HK-2 (cell line): ENCODE measurements around the gene CTNNA1.
"Not testable (repeated sequence)": the region's sequence is repeated elsewhere in the genome, so short reads cannot be mapped to it uniquely, and the experiment has no call there.

Experiments
- DNase-seq: peaks from one replicate; pipeline ENCODE4 v3.0.0-alpha.2; 2018; ENCODE audit not compliant: unreplicated experiment

Gene CTNNA1

GRCh38 chr5:138815529-138815928, 62.3 kb downstream of the CTNNA1 start:
- no peak for DNase-seq

DNA sequence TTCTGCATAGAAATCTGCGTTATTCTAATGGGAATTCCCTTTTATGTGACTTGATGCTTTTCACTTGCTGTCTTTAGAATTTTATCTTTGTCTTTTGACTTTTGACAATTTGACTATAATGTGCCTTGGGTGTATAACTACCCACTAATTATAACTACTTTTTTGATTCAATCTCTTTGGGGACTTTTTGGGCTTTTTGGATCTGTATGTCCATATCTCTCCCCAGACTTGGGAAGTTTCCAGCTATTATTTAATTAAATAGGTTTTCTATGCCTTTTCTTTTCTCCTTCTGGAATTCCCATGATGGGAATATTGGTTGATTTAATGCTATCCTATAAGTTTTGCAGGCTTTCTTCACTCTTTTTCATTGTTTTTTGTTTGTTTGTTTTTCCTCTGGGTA, 64.0 kb downstream of the CTNNA1 start:
- no peak for DNase-seq

DNA sequence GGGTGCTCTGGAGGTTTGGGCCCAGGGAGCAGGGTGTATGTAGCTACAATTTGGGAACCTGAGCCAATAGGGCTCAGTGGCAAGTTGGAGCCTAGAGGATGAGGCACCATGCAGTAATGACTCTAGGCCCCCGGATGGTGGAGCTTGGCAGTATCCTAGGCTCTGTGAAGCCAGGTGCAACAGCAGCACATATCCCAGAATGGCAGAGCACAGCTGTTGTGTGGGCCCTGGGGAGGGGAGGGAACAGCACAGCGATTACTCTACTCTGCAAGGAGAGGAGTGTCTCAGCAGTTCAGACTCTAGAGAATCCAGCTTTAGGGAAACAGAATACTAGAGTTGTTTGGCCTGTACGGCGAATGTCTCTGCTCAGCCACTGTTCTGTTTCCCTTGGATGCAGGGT, 65.9 kb downstream of the CTNNA1 start:
- DNase-seq = no peak

- DNase-seq = no peak
Measured at GRCh38 chr5:138820695-138821094, 67.5 kb downstream of the CTNNA1 start.

DNA sequence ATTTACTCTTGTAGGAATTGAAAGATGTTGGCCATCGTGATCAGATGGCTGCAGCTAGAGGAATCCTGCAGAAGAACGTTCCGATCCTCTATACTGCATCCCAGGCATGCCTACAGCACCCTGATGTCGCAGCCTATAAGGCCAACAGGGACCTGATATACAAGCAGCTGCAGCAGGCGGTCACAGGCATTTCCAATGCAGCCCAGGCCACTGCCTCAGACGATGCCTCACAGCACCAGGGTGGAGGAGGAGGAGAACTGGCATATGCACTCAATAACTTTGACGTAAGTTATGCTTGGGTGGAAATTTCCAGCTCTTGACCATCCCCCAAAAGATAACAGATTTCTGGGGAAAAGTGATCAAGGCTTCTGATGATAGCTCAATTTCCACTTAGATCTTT, 71.3 kb downstream of the CTNNA1 start:
- DNase-seq = no peak

- DNase-seq = no peak
Measured at GRCh38 chr5:138824924-138825863, 72.0 kb downstream of the CTNNA1 start.

DNA sequence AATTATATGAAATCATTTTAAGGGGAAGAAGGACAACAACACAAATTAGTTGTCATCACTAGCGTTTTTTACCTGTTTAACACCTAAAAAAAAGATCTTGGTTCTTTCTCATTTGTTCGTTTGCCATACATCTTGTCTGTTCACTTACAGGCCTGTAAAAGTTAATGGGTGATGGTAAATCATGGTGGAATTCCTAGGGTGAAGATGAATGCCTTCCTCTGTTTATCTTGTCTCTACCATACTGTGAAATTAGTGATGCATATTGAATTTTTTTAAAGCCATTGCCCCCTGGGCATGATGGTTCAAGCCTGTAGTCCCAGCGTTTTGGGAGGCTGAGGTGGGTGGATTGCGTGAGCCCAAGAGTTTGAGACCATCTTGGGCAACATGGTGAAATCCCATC, 75.3 kb downstream of the CTNNA1 start:
- DNase-seq = no peak

GRCh38 chr5:138829341-138829740, 76.1 kb downstream of the CTNNA1 start:
- DNase-seq = no peak

DNA sequence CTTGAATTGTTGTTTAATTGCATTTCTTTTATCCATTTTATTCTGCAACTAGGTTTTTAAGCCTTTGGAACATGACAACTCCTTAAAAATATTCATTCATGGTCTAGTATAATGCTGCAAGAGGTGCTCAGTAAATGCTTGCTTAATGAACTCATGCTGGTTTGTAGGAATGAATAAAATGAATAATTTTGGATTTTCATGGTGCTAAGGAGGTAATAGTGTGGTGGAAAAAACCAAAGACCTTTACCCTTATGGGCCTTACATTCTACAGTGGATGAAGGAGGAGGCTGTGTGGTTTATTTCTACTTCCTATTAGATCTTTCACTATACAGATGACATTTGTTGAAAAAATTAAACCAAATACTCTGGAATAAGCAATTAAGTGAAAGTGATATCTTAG, 78.5 kb downstream of the CTNNA1 start:
- DNase-seq = no peak

GRCh38 chr5:138832218-138832617, 79.0 kb downstream of the CTNNA1 start:
- no peak for DNase-seq

DNA sequence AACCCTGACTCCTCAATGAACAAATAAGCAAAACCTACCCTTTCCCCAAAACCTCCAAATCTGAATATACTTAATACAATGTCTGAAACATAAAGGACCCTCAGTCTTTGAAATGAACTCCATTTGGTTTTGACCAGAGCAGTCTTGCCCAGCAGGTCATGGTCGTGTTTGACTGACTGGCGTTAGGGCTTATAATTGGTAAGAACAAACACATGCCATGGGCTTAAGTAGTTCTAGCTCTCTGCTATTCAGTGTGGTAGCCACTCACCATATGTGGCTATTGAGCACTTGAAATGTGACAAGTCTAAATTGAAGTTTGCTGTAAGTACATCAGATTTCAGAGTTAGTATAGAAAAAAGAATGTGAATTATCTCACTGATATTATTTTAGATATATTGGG, 79.9 kb downstream of the CTNNA1 start:
- no peak for DNase-seq

DNA sequence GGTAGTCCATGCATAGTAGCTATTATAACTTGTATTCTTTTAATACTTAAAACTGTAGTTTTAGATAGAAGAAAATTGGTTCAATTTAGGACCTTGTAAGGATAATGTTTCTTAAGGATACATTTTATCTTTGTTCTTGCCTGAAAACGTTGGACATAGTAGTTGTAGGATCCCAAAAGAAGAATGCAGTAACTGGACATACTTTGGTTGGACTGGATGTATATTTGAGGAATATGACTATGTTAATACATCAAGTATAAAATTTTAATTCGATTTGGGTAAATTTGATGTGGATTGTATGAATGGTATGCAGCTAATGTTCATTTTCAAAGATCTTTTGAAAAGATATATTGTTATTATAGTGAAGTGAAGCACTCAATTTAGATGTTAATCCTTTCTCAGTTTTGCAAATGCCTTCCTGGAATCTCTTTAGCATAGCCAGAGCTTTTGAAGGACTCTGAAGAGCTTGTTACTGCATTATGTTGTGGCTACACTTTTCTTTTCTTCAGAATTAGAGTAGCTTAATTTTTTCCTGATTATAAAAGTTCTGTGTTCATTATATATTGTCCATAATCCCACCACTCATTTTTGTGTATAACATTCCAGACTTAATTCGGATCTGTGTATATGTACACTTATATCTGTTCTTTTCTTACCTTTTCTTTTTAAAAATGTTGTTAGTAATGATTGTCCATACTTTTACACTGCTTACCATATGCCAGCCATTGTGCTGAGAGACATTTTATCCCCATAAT, 80.7 kb downstream of the CTNNA1 start:
- no peak for DNase-seq

DNA sequence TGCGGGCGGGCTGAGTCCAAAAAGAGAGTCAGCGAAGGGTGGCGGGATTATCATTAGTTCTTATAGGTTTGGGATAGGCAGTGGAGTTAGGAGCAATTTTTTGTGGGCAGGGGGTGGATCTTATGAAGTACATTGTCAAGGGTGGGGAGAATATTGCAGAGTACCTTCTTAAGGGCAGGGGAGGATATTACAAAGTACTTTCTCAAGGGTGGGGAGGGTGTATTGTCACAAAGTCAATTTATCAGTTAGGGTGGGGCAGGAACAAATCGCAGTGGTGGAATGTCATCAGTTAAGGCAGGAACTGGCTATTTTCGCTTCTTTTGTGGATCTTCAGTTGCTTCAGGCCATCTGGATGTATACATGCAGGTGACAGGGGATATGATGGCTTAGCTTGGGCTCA, 81.6 kb downstream of the CTNNA1 start:
- not testable (repeated sequence) for DNase-seq

GRCh38 chr5:138837160-138837559, 83.9 kb downstream of the CTNNA1 start:
- no peak for DNase-seq

GRCh38 chr5:138840103-138840502, 86.9 kb downstream of the CTNNA1 start:
- DNase-seq = no peak

- no peak for DNase-seq
Measured at GRCh38 chr5:138841531-138841930, 88.3 kb downstream of the CTNNA1 start.

- DNase-seq = no peak
Measured at GRCh38 chr5:138843316-138844124, 90.3 kb downstream of the CTNNA1 start.

DNA sequence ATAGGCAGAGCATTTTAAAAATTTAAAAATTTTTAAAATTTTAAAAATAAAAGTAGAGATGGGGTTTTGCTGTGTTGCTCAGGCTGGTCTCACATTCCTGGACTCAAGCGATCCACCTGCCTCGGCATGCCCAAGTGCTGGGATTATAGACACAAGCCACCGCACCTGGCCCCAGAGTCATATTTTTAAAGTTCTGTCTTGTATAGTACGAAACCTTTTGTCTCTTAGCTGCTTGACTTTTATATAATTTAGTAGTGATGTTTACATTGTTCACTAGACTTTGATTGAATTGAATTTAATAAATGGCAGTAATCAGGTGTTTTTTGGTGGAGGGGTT, 90.9 kb downstream of the CTNNA1 start:
- no peak for DNase-seq

- DNase-seq = no peak
Measured at GRCh38 chr5:138844812-138845513, 91.7 kb downstream of the CTNNA1 start.

GRCh38 chr5:138849439-138849838, 96.2 kb downstream of the CTNNA1 start:
- no peak for DNase-seq

DNA sequence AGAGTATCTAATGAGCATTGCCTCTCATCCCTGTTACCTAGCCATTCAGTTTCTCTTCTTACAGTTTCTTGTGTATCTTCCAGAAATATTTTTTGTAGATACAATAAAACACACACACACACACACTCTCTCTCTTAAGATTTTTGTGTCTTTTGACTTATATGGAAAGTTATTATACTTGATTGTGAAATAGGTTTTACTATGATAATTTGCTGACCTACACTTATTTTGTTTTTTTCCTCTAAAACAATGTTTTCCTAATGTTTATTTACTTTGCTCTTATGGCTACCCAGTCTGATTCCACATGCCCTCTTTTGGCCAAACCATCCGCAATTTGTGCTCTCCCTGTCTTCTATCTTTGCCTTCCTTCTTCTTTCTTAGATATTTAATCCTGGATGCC, 96.7 kb downstream of the CTNNA1 start:
- DNase-seq = no peak
